ENCODE measurements around the gene LRRC61.

The LRRC61 gene

DNA sequence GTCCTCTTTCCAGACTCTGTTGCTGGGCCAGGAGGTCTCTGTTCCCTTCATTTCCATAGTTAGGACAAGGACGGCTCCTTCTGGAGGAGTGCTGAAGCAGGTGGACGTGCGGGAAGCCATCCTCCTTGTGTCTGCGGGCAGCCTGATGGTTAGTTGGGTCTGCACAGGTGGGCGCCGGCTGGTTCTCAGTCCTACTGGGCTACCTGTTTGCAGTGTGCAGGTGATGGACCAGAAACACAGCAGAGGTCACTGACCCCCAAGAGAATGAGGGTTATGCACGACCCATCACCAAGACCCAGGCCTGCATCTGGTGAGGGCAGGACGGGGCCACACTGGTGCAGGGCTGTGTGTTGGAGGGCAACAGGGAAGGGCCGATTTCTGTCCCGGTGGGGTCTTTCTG lies 10.5 kb downstream of the LRRC61 start:
- no peak for DNase-seq

DNA sequence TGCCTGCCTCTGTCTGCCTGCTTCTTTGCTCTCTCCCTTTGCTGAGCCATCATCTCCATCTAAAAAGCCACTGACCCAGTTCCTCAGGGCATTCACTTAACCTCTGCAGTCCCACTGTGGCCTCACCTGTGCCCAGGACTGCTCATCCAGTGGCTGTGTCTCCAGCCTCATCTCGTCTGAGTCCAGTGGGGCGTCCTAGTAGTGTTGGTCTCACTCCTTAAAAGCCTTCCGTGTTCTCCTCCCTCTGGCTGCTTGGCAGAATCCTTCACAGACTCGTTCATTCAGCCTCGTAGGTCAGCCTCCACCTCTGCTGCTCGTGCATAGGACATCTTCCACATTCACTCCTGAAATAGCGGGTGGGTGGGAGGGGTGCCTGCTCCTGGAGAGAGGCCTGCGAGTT lies 11.0 kb downstream of the LRRC61 start:
- no peak for DNase-seq

DNA sequence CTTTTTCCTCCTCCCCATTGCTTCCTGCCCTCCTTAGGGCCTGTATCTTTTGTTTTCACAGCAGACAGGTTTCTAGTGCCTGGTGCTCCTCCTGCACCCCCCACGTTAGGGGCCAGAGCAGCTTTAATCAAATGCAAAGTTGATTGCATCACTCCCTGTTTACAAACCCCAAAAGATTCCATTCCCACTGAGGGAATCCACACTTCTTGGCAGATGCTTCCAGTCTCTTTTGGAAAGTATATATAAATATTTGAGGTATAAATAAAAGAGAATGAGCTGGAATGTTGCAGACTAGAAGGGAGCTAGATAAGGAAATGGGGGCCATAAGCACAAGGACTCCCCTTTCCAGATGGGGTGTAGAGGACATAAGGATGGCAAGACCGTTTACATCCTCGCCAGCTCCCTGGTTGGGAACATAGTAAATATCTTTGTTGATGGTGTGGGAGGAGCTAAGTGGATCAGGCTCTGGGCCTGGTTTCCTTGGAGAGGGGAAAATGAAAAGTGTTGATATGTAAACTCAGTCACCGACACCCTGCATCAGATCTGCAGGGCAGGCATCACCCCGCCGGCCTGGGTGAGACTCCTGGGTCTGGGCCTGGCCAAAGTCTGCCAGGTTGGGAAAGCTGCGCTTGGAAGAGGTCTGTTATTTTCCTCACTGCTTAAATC lies 12.1 kb downstream of the LRRC61 start:
- DNase-seq = no peak

- no peak for DNase-seq
Observed at GRCh38 chr7:150335774-150336112, 12.6 kb downstream of the LRRC61 start.

GRCh38 chr7:150336746-150337145 lies 13.6 kb downstream of the LRRC61 start:
- DNase-seq = no peak

DNA sequence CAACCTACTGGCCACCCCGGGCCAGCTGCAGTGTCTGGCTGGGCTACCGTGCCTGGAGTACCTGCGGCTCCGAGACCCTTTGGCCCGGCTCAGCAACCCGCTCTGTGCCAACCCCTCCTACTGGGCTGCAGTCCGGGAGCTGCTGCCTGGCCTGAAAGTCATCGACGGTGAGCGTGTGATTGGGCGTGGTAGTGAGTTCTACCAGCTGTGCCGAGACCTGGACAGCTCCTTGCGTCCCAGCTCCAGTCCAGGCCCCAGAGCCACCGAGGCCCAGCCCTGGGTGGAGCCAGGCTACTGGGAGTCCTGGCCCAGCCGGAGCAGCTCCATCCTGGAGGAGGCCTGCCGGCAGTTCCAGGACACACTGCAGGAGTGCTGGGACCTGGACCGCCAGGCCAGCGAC lies 14.0 kb downstream of the LRRC61 start:
- DNase-seq = no peak

GRCh38 chr7:150337659-150338081 lies 14.5 kb downstream of the LRRC61 start:
- no peak for DNase-seq

- no peak for DNase-seq
Observed at GRCh38 chr7:150338166-150338829, 15.1 kb downstream of the LRRC61 start.

DNA sequence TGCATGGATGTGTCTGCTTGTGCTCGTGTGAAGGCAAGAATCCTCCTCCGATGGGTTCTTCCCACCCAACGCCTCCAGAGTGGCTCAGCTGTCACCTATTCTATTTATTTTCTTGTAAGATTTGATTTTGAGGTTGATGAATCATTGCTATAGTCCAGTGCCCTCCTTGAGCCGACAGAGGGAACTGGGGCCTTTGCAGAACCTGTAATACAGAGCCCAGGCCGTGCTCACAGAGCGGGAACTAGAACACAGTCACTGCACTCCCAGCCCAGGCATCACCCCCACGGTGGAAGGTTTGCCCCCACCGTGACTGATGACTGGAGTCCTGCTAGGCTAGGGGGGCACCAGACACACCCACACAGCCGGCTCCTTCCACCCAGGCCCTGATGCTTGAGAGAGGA lies 16.3 kb downstream of the LRRC61 start:
- no peak for DNase-seq

GRCh38 chr7:150340024-150340749 lies 17.0 kb downstream of the LRRC61 start:
- no peak for DNase-seq

- DNase-seq = no peak
Observed at GRCh38 chr7:150340875-150341262, 17.7 kb downstream of the LRRC61 start.

DNA sequence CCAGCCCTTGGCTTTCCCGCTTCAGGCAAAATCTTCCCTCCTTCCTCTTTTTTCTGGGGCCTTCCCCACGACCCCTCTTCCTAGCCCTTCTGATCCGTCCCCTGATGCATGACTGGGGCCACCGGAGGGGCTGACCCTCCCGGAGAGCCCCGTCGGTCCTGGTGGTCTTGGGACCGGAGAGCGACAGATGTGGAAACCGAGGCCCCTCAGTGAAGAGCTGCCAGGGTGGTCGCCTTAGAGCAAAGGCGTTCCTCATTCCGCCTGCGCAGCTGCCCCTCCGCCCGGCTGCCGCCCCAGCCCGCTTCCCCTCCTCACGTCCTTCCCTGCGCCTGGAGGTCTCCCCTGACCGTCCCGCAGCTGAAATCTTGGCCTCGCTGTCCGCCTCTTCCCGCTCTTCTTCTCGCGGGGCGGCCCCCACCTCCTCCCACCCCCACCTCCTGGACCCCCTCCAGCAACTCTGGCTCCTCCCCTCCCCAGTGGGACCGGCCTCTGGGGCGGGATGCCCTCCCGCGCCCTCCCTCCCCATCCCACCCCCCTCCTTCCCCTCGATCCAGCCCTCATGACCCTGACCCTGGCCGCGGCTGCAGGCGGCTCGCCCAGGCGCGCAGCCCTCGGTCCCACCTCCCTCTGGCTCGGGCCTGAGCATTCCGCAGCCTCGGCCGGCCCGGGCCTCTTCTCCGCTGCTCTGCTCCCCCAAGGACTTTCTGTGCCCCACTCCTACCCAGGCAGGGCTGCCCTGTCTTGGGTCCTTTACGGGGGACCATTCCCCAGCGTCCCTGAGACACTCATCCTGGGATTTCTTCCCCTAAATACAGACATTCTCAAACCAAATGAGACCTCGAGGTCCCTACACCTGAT lies 18.3 kb downstream of the LRRC61 start, which contains the start of gene RARRES2:
TSS of gene RARRES2 (minus strand) at position 367 of the 858 bp plus-strand sequence. CDS start 1,020 bp downstream, outside the sequence.
- DNase-seq = no peak

DNA sequence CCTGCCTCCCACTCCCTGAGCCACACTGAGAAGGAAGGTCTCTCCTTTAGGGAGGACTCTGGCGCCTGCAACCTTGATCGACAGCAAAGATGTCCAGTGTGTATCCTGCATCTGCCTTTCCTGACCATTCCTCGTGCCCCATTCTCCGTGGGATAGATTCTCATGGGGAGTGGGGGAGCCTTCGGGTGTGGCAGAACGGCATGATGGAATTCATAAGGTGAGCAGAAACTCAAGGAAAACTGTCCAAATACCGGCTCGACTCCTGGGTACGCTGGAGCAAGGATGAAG lies 18.9 kb downstream of the LRRC61 start:
- DNase-seq = no peak

DNA sequence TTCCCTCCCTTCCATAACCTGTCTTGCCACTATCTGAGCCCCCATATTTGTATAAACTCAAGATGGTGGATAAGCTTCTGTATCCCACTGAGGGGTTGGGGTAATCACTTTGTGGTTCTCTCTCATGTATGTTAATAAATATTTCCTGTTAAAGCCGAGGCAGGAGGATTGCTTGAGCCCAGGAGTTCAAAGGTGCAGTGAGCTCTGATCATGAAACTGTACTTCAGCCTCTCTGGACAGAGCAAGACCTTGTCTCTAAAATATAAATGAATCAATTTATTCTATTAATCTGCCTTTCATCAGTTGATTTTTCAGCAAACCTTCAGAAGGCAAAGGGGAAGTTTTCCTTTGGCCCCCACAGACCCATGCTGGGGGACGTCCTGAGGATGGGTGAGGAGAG lies 20.1 kb downstream of the LRRC61 start:
- no peak for DNase-seq

- DNase-seq = no peak
Observed at GRCh38 chr7:150344299-150344698, 21.1 kb downstream of the LRRC61 start.

- DNase-seq = no peak
Observed at GRCh38 chr7:150345012-150345411, 21.9 kb downstream of the LRRC61 start.

- DNase-seq = no peak
Observed at GRCh38 chr7:150346922-150347321, 23.8 kb downstream of the LRRC61 start.

DNA sequence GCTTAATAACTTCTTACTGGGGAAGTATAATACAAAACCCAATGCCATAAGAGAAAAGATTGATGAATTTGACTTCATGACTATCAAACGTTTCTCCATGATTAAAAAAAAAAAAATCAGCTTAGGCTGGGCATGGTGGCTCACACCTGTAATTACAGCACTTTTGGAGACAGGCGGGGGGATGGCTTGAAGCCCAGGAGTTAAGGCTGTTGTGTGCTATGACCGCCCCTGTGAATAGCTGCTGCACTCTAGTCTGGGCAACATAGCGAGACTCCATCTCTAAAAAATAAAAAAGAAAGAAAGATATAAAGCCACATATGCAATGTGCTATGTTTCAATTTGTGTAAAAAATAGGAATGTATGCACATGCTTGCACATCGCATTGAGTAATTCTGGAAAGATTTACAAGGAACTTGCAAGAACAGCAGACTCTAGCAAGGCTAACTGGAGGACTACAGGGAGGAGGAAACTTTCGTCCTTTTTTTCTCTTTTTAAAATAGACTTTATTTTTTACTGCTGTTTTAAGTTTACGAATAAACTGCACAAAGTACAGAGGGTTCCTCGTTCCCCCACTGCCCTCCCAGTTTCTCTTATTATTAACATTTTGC lies 28.5 kb downstream of the LRRC61 start:
- no peak for DNase-seq

GRCh38 chr7:150355666-150356059 lies 32.5 kb downstream of the LRRC61 start:
- no peak for DNase-seq

DNA sequence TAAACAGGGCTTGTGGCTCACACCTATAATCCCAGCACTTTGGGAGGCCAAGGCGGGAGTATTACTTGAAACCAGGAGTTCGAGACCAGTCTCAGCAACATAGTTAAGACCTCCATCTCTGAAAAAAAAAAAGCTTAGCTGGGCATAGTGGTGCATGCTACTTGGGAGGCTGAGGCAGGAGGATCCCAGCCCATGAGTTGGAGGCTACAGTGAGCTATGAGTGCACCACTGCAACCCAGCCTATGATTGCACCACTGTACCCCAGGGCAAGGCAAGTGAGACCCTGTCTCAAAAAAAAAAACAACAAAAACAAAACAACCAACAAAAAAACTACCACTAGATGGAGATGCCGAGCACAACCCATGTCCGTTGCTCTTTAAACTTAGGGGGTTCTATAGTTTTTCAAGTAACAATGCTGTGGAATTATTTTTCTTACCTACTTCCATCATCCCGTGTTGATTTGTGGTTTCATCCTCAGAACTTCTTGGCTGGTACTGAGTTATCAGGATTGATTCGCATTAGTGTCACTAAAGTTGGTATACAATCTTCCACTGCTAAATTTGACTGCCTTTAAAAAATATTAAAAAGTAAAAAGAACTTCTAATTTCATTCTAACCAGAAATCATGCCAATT lies 33.2 kb downstream of the LRRC61 start:
- DNase-seq = peak; percentile 2

- peak; percentile 93 for DNase-seq
Observed at GRCh38 chr7:150357270-150357669, 34.1 kb downstream of the LRRC61 start.

DNA sequence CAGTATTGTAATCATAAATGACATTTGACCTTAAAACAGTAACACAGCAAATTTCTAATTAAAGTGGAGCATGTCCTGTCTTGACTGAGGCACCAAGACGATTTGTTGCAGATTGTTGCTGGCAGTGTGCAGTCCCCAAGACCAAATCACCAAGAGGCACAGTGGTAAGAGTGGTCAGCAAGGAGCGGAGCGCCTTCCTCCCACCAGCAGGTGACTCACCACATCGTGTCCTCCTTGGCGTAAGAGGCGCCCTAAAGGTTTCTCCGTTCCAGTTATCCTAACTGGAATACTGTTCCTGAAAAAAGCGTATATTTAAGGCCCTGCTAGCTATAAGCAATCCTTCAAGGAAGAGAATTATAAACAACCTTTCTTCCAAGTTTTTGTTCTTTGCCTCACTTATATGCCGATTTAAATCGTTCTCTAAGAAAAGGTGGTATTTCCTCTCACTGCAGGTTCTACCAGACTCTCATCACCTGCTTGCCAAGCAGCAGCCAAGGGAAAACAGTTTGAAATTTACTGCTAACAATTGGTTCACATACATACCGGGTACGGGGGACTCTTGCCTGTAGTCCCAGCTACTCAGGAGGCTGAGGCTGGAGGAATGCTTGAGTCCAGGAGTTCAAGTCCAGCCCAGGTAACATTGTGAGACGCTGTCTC lies 34.7 kb downstream of the LRRC61 start:
- DNase-seq = no peak
